H9 (cell line): ENCODE results near the gene SF3A1. TPM values are rescaled to one million over a fixed set of nuclear protein-coding genes. Genes with fewer than 3 reads are reported as not detected.

Source experiments
- DNase-seq: peaks from one replicate; pipeline ENCODE4 v3.0.0-alpha.2; 2017
- H2AFZ ChIP-seq: one replicate; pipeline ENCODE4 v1.6.1; 2013; ENCODE audit warnings: mild to moderate bottlenecking, low read length, control low read depth, moderate library complexity
- H2AK5ac ChIP-seq: 2 replicates; pipeline ENCODE4 v1.6.1; 2013; ENCODE audit warnings: low read length, control low read depth, mixed read lengths; ENCODE audit not compliant: insufficient read length
- H2BK120ac ChIP-seq: one replicate; pipeline ENCODE4 v1.6.1; 2013; ENCODE audit warnings: low read depth, mild to moderate bottlenecking, low read length, control low read depth, inconsistent platforms; ENCODE audit not compliant: poor library complexity, severe bottlenecking
- H2BK12ac ChIP-seq: 2 replicates; pipeline ENCODE4 v1.6.1; 2013; ENCODE audit warnings: low read length, control low read depth, mixed read lengths, low read depth; ENCODE audit not compliant: insufficient read length
- H2BK15ac ChIP-seq: 2 replicates; pipeline ENCODE4 v1.6.1; 2013; ENCODE audit warnings: low read depth, low read length, control low read depth
- H2BK20ac ChIP-seq: one replicate; pipeline ENCODE4 v1.6.1; 2013; ENCODE audit warnings: low read depth, mild to moderate bottlenecking, low read length, control low read depth, inconsistent platforms; ENCODE audit not compliant: poor library complexity, severe bottlenecking
- H2BK5ac ChIP-seq: 2 replicates; pipeline ENCODE4 v1.6.1; 2013; ENCODE audit warnings: low read length, control low read depth, mixed read lengths; ENCODE audit not compliant: insufficient read length
- H3K14ac ChIP-seq: 2 replicates; pipeline ENCODE4 v1.6.1; 2013; ENCODE audit warnings: low read length, control low read depth; ENCODE audit not compliant: insufficient read depth
- H3K18ac ChIP-seq: 2 replicates; pipeline ENCODE4 v1.6.1; 2013; ENCODE audit warnings: low read depth, mild to moderate bottlenecking, mixed read lengths, low read length, control low read depth; ENCODE audit not compliant: insufficient read length
- H3K23ac ChIP-seq: 2 replicates; pipeline ENCODE4 v1.6.1; 2013; ENCODE audit warnings: low read length, control low read depth, mixed read lengths, low read depth; ENCODE audit not compliant: insufficient read length
- H3K23me2 ChIP-seq: 2 replicates; pipeline ENCODE4 v1.6.1; 2013; ENCODE audit warnings: low read depth, mild to moderate bottlenecking, mixed read lengths, low read length, control low read depth; ENCODE audit not compliant: insufficient read length, poor library complexity, severe bottlenecking
- H3K27ac ChIP-seq: 2 replicates; pipeline ENCODE4 v1.5.1; 2013; ENCODE audit warnings: low read length, control low read depth, mixed read lengths, low read depth; ENCODE audit not compliant: insufficient read length
- H3K27me3 ChIP-seq: 2 replicates; pipeline ENCODE4 v1.6.1; 2013; ENCODE audit warnings: low read length, control low read depth, inconsistent platforms; ENCODE audit not compliant: insufficient read depth
- H3K4ac ChIP-seq: 2 replicates; pipeline ENCODE4 v1.6.1; 2013; ENCODE audit warnings: low read depth, mild to moderate bottlenecking, control low read depth, inconsistent platforms, low read length, moderate library complexity
- H3K4me1 ChIP-seq: 2 replicates; pipeline ENCODE4 v1.6.1; 2013; ENCODE audit warnings: low read length, control low read depth, inconsistent platforms; ENCODE audit not compliant: insufficient read depth
- H3K4me2 ChIP-seq: 2 replicates; pipeline ENCODE4 v1.6.1; 2013; ENCODE audit warnings: low read length, control low read depth, mixed read lengths; ENCODE audit not compliant: insufficient read length, insufficient read depth
- H3K56ac ChIP-seq: 2 replicates; pipeline ENCODE4 v1.6.1; 2013; ENCODE audit warnings: low read depth, mild to moderate bottlenecking, mixed read lengths, low read length, control low read depth; ENCODE audit not compliant: insufficient read length
- H3K79me1 ChIP-seq: 2 replicates; pipeline ENCODE4 v1.6.1; 2013; ENCODE audit warnings: low read depth, mild to moderate bottlenecking, moderate library complexity, low read length, control low read depth, inconsistent platforms; ENCODE audit not compliant: insufficient read depth, poor library complexity, severe bottlenecking
- H3K79me2 ChIP-seq: 2 replicates; pipeline ENCODE4 v1.6.1; 2013; ENCODE audit warnings: low read length, control low read depth, inconsistent platforms; ENCODE audit not compliant: insufficient read depth
- H3K9ac ChIP-seq: 2 replicates; pipeline ENCODE4 v1.6.1; 2013; ENCODE audit warnings: low read length, control low read depth, mixed read lengths; ENCODE audit not compliant: insufficient read length; ENCODE audit errors: extremely low read depth
- H3K9me3 ChIP-seq: one replicate; pipeline ENCODE4 v1.6.1; 2013; ENCODE audit warnings: low read depth, low read length, inconsistent platforms; ENCODE audit not compliant: control insufficient read depth
- H3T11ph ChIP-seq: one replicate; pipeline ENCODE4 v1.6.1; 2013; ENCODE audit warnings: mild to moderate bottlenecking, low read length, control low read depth, inconsistent platforms
- H4K20me1 ChIP-seq: one replicate; pipeline ENCODE4 v1.6.1; 2013; ENCODE audit not compliant: control insufficient read depth, insufficient read length, insufficient read depth
- H4K5ac ChIP-seq: 2 replicates; pipeline ENCODE4 v1.6.1; 2013; ENCODE audit warnings: low read depth, mild to moderate bottlenecking, mixed read lengths, low read length, control low read depth; ENCODE audit not compliant: insufficient read length
- H4K8ac ChIP-seq: replicated peaks from 2 replicates; pipeline ENCODE4 v1.6.1; 2013; ENCODE audit warnings: low read length, control low read depth, mixed read lengths, low read depth; ENCODE audit not compliant: insufficient read length
- H4K91ac ChIP-seq: 2 replicates; pipeline ENCODE4 v1.6.1; 2013; ENCODE audit warnings: low read depth, mild to moderate bottlenecking, moderate library complexity, mixed read lengths, low read length, control low read depth; ENCODE audit not compliant: insufficient read length
- H3K27ac Mint-ChIP-seq, 3 experiments: 2 replicates in 2 of 3; 3 replicates in 1 of 3; pipeline ENCODE4 v1.8.0; 2020 to 2021; ENCODE audit warnings: mixed read lengths in 3 of 3, mild to moderate bottlenecking in 1 of 3, moderate library complexity in 1 of 3
- H3K27me3 Mint-ChIP-seq: 2 replicates; pipeline ENCODE4 v1.8.0; 2021; ENCODE audit warnings: low read depth, mild to moderate bottlenecking, moderate library complexity, mixed read lengths
- H3K36me3 Mint-ChIP-seq, 3 experiments: 2 replicates in 2 of 3; 3 replicates in 1 of 3; pipeline ENCODE4 v1.8.0; 2020 to 2021; ENCODE audit warnings: low read depth in 3 of 3, mixed read lengths in 3 of 3; ENCODE audit not compliant: insufficient read depth in 1 of 3
- H3K4me1 Mint-ChIP-seq, 2 experiments: 2 replicates each; pipeline ENCODE4 v1.8.0; 2020; ENCODE audit warnings: mixed read lengths in 2 of 2
- H3K4me3 Mint-ChIP-seq, 2 experiments: 2 replicates in 1 of 2; 3 replicates in 1 of 2; pipeline ENCODE4 v1.8.0; 2020 to 2021; ENCODE audit warnings: mild to moderate bottlenecking in 2 of 2, mixed read lengths in 2 of 2, moderate library complexity in 1 of 2
- H3K9me3 Mint-ChIP-seq, 2 experiments: 2 replicates in 1 of 2; 3 replicates in 1 of 2; pipeline ENCODE4 v1.8.0; 2020; ENCODE audit warnings: mild to moderate bottlenecking in 2 of 2, mixed read lengths in 2 of 2, moderate library complexity in 1 of 2
- WGBS: extraction: QIAGEN DNeasy Blood & Tissue Kit; methylation state at CpG from one replicate; pipeline ENCODE4 v1.1.7; 2013; ENCODE audit warnings: missing lambda C conversion rate, low lambda C conversion rate, mixed read lengths; ENCODE audit not compliant: insufficient read length; ENCODE audit errors: extremely low coverage; 5-methylcytosine and 5-hydroxymethylcytosine counted together
- total RNA-seq: library from RNA; stranded (reverse); gene quantifications from 2 replicates; pipeline ENCODE4 v1.2.1, GENCODE V29; 2021
- TF ChIP-seq, protein P1 (sequence below): fragments of 200-600 bp; sonication (generic); conservative IDR thresholded peaks from 3 replicates; pipeline ENCODE4 v1.8.0; 2021; ENCODE audit warnings: antibody characterized with exemption, mild to moderate bottlenecking

SF3A1 gene
- total RNA-seq, 1 experiment from 2014 or later = 225 TPM

- Mint-ChIP-seq H3K4me3 (no peak overlapping the region), H3K27ac (no peak overlapping the region), H3K9me3 (no peaks in the 10 kb centered on the region), H3K36me3 (peaks cover 0 to 5% (median 0%) of the 10 kb centered on the region in 3 experiments; a peak in 1 of 7 replicates), H3K27me3 (no peaks in the 10 kb centered on the region; the same call in 1 of the 2 replicates), H3K4me1 (peaks cover 4 to 8% of the 10 kb centered on the region in 2 experiments; a peak in 3 of 4 replicates)
- no peak overlapping the region for H2BK5ac ChIP-seq
- no peak overlapping the region for H3K9ac ChIP-seq
- no peak overlapping the region for H2BK20ac ChIP-seq
- no peak overlapping the region for H3K23ac ChIP-seq
- WGBS = no CpG with 5 or more reads among the region's 7 CpGs
- no peak overlapping the region for H3K56ac ChIP-seq
- no peak overlapping the region for H3T11ph ChIP-seq
- no peak overlapping the region for H4K91ac ChIP-seq
- H3K79me2 ChIP-seq = no peaks in the 10 kb centered on the region
- H2BK120ac ChIP-seq = no peak overlapping the region
- TF ChIP-seq, protein P1, sequence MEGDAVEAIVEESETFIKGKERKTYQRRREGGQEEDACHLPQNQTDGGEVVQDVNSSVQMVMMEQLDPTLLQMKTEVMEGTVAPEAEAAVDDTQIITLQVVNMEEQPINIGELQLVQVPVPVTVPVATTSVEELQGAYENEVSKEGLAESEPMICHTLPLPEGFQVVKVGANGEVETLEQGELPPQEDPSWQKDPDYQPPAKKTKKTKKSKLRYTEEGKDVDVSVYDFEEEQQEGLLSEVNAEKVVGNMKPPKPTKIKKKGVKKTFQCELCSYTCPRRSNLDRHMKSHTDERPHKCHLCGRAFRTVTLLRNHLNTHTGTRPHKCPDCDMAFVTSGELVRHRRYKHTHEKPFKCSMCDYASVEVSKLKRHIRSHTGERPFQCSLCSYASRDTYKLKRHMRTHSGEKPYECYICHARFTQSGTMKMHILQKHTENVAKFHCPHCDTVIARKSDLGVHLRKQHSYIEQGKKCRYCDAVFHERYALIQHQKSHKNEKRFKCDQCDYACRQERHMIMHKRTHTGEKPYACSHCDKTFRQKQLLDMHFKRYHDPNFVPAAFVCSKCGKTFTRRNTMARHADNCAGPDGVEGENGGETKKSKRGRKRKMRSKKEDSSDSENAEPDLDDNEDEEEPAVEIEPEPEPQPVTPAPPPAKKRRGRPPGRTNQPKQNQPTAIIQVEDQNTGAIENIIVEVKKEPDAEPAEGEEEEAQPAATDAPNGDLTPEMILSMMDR = no peak
- H2BK12ac ChIP-seq = no peak overlapping the region
- no peaks in the 10 kb centered on the region for H4K20me1 ChIP-seq
- H3K23me2 ChIP-seq = no peaks in the 10 kb centered on the region
- H2AFZ ChIP-seq = no peak overlapping the region
- no peak overlapping the region for H2BK15ac ChIP-seq
- no peak overlapping the region for H3K14ac ChIP-seq
- DNase-seq = no peak
- no peaks in the 10 kb centered on the region for H3K27me3 ChIP-seq
- H3K27ac ChIP-seq = no peak overlapping the region
- no peak overlapping the region for H3K4ac ChIP-seq
- no peak overlapping the region for H4K8ac ChIP-seq
- no peaks in the 10 kb centered on the region for H3K4me1 ChIP-seq
- no peaks in the 10 kb centered on the region for H3K79me1 ChIP-seq
- no peak overlapping the region for H2AK5ac ChIP-seq
- no peaks in the 10 kb centered on the region for H3K9me3 ChIP-seq
- no peak overlapping the region for H3K4me2 ChIP-seq
- no peak overlapping the region for H4K5ac ChIP-seq
- no peak overlapping the region for H3K18ac ChIP-seq
Measured at GRCh38 chr22:30304495-30305244, 52.0 kb downstream of the SF3A1 start.
